GM12878 (cell line): ENCODE results near the gene FKBP14.
A peak's percentile ranks its signal among the peaks of the same experiment; 100 is the strongest.

ENCODE experiments used
- CTCF ChIP-seq, 3 experiments: IDR thresholded peaks in 2 of 3; conservative IDR thresholded peaks in 1 of 3; 2 replicates each; pipeline ENCODE4 v1.5.1; 2011; ENCODE audit warnings: low read depth in 3 of 3, low read length in 3 of 3, mild to moderate bottlenecking in 3 of 3, control low read depth in 2 of 3, moderate library complexity in 2 of 3, inconsistent platforms in 1 of 3, mixed read lengths in 1 of 3; ENCODE audit not compliant: control insufficient read depth in 2 of 3, insufficient read depth in 1 of 3; ENCODE audit errors: extremely low read depth in 1 of 3
- CUX1 ChIP-seq: IDR thresholded peaks from 2 replicates; pipeline ENCODE4 v1.6.1; 2012; ENCODE audit warnings: improper control_type of control experiment, low read depth, low read length; ENCODE audit not compliant: insufficient replicate concordance
- EZH2 ChIP-seq: IDR thresholded peaks from 2 replicates; pipeline ENCODE4 v1.6.1; 2012; ENCODE audit warnings: low read depth, mild to moderate bottlenecking, control low read depth, inconsistent platforms, low read length, borderline replicate concordance; ENCODE audit not compliant: control insufficient read depth
- GATAD2B ChIP-seq: fragments of 450-650 bp; conservative IDR thresholded peaks from 2 replicates; pipeline ENCODE4 v1.6.1; 2017; ENCODE audit warnings: low read depth, mild to moderate bottlenecking, moderate library complexity
- IRF3 ChIP-seq: fragments of 450-650 bp; IDR thresholded peaks from 2 replicates; pipeline ENCODE4 v1.6.1; 2014; ENCODE audit warnings: mild to moderate bottlenecking
- JUND ChIP-seq: IDR thresholded peaks from 2 replicates; pipeline ENCODE4 v1.6.1; 2012; ENCODE audit warnings: low read depth, mild to moderate bottlenecking, low read length, improper control_type of control experiment, moderate library complexity
- LARP7 ChIP-seq: fragments of 450-650 bp; IDR thresholded peaks from 2 replicates; pipeline ENCODE4 v1.6.1; 2017; ENCODE audit warnings: mild to moderate bottlenecking
- NR2C2 ChIP-seq: IDR thresholded peaks from 2 replicates; pipeline ENCODE4 v1.6.1; 2011; ENCODE audit warnings: borderline replicate concordance, low read depth; ENCODE audit not compliant: control insufficient read depth, insufficient read length
- RELA ChIP-seq: fragments of 450-650 bp; IDR thresholded peaks from 2 replicates; pipeline ENCODE4 v1.8.0; 2014; ENCODE audit warnings: borderline replicate concordance; ENCODE audit not compliant: partially characterized antibody
- SMAD5 ChIP-seq: IDR thresholded peaks from 2 replicates; pipeline ENCODE4 v1.6.1; 2016; ENCODE audit warnings: antibody characterized with exemption, low read depth
- SMC3 ChIP-seq: IDR thresholded peaks from 2 replicates; pipeline ENCODE4 v1.6.1; 2011; ENCODE audit warnings: low read length, improper control_type of control experiment, borderline replicate concordance

GRCh38 chr7:30028749-30029635 is 2.5 kb upstream of the FKBP14 start:
- no peak for TF ChIP-seq CTCF (IDR thresholded peaks at IDR 0.05 in 2 of 3, conservative IDR thresholded peaks at IDR 0.05 in 1 of 3; ENCODE audit: control insufficient read depth in 2 of 3, extremely low read depth in 1 of 3, insufficient read depth in 1 of 3, low read depth in 3 of 3, low read length in 3 of 3)
- no peak for TF ChIP-seq LARP7
- 0 out of 2 replicates have a peak, but pooled peaks have one; percentile 66 for TF ChIP-seq GATAD2B
- TF ChIP-seq RELA, result no peak
- no peak for TF ChIP-seq EZH2
- no peak for TF ChIP-seq IRF3
- no peak for TF ChIP-seq CUX1
- TF ChIP-seq SMAD5, result no peak
- no peak for TF ChIP-seq SMC3
- no peak for TF ChIP-seq JUND
- TF ChIP-seq NR2C2, result no peak
